ENCODE data around the gene C6orf136.
"Not testable (repeated sequence)": the region's sequence is repeated elsewhere in the genome, so short reads cannot be mapped to it uniquely, and the experiment has no call there.

C6orf136 gene

GRCh38 chr6:30657454-30657853 is 10.5 kb downstream of the C6orf136 start:
- DNase-seq (ENCODE audit: low read depth in 2 of 3, low spot score in 1 of 3), result no peak

GRCh38 chr6:30657922-30658321 is 11.0 kb downstream of the C6orf136 start:
- DNase-seq (ENCODE audit: low read depth in 2 of 3, low spot score in 1 of 3), result not testable (repeated sequence)

GRCh38 chr6:30664994-30665767 is 18.2 kb downstream of the C6orf136 start:
- no peak for DNase-seq (ENCODE audit: low read depth in 2 of 3, low spot score in 1 of 3)

GRCh38 chr6:30666300-30666699 is 19.4 kb downstream of the C6orf136 start:
- not testable (repeated sequence) for DNase-seq (ENCODE audit: low read depth in 2 of 3, low spot score in 1 of 3)

GRCh38 chr6:30670760-30671527 is 24.0 kb downstream of the C6orf136 start:
- DNase-seq (ENCODE audit: low read depth in 2 of 3, low spot score in 1 of 3), result no peak

- peak; percentile 82 to 93 (median 86) for DNase-seq (ENCODE audit: low read depth in 2 of 3, low spot score in 1 of 3)
These were observed 25.7 kb downstream of the C6orf136 start, which contains the start of gene DHX16 for GRCh38 chr6:30672445-30673253. Gene DHX16, minus strand, starts transcription at chr6:30673006. Its CDS starts 165 bp downstream, at chr6:30672841.

- DNase-seq (ENCODE audit: low read depth in 2 of 3, low spot score in 1 of 3), result no peak
These were observed 29.8 kb downstream of the C6orf136 start for GRCh38 chr6:30676660-30677285.

GRCh38 chr6:30678964-30679726 is 32.2 kb downstream of the C6orf136 start:
- DNase-seq (ENCODE audit: low read depth in 2 of 3, low spot score in 1 of 3), result peak; percentile 86 to 92 (median 87)

- DNase-seq (ENCODE audit: low read depth in 2 of 3, low spot score in 1 of 3), result no peak
These were observed 33.0 kb downstream of the C6orf136 start for GRCh38 chr6:30679765-30680535.

GRCh38 chr6:30681766-30682142 is 34.8 kb downstream of the C6orf136 start:
- DNase-seq (ENCODE audit: low read depth in 2 of 3, low spot score in 1 of 3), result no peak

- peak; percentile 75 to 81 (median 79) for DNase-seq (ENCODE audit: low read depth in 2 of 3, low spot score in 1 of 3)
These were observed 35.5 kb downstream of the C6orf136 start for GRCh38 chr6:30682143-30683117.

- no peak for DNase-seq (ENCODE audit: low read depth in 2 of 3, low spot score in 1 of 3)
These were observed 36.4 kb downstream of the C6orf136 start for GRCh38 chr6:30683183-30683979.

- no peak for DNase-seq (ENCODE audit: low read depth in 2 of 3, low spot score in 1 of 3)
These were observed 37.0 kb downstream of the C6orf136 start for GRCh38 chr6:30683980-30684338.

- peak in 1 of 3 donors; percentile 50 for DNase-seq (ENCODE audit: low read depth in 2 of 3, low spot score in 1 of 3)
These were observed 37.6 kb downstream of the C6orf136 start for GRCh38 chr6:30684386-30685156.

- DNase-seq (ENCODE audit: low read depth in 2 of 3, low spot score in 1 of 3), result no peak
These were observed 38.5 kb downstream of the C6orf136 start for GRCh38 chr6:30685157-30686008.

Measured in stimulated activated CD4-positive, alpha-beta T cell treated with anti-CD3 and anti-CD28 coated beads, Interleukin-12 subunit alpha, Interleukin-12 subunit beta, amount 100 ng/mL, for 48 hours (primary cell).